Muscle layer of duodenum (tissue), 2 donors: ENCODE measurements around the gene APLN.
A peak's percentile ranks its signal among the peaks of the same experiment; 100 is the strongest.

Source experiments
- H3K27ac ChIP-seq: one replicate; pipeline ENCODE4 v1.7.0; 2013; ENCODE audit warnings: mild to moderate bottlenecking, low read length
- H3K27me3 ChIP-seq: one replicate; pipeline ENCODE4 v1.7.0; 2013; ENCODE audit warnings: low read depth, mild to moderate bottlenecking, control low read depth, low read length
- H3K36me3 ChIP-seq, 2 donors: one replicate each; pipeline ENCODE4 v1.7.0; 2013; ENCODE audit warnings: low read length in 2 of 2, control low read depth in 1 of 2, mild to moderate bottlenecking in 1 of 2; ENCODE audit not compliant: insufficient read depth in 2 of 2, control insufficient read depth in 1 of 2
- H3K4me1 ChIP-seq, 2 donors: one replicate each; pipeline ENCODE4 v1.7.0; 2013; ENCODE audit warnings: low read length in 2 of 2, mild to moderate bottlenecking in 2 of 2, control low read depth in 1 of 2, moderate library complexity in 1 of 2; ENCODE audit not compliant: insufficient read depth in 2 of 2, control insufficient read depth in 1 of 2
- H3K4me3 ChIP-seq, 2 donors: one replicate each; pipeline ENCODE4 v1.7.0; 2013; ENCODE audit warnings: low read length in 2 of 2, low read depth in 1 of 2, mild to moderate bottlenecking in 1 of 2
- H3K9me3 ChIP-seq, 2 donors: one replicate each; pipeline ENCODE4 v1.7.0; 2013; ENCODE audit warnings: low read length in 2 of 2, control low read depth in 1 of 2, mild to moderate bottlenecking in 1 of 2; ENCODE audit not compliant: control insufficient read depth in 1 of 2
- donor health status: healthy.

The APLN gene, protein sequence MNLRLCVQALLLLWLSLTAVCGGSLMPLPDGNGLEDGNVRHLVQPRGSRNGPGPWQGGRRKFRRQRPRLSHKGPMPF

DNA sequence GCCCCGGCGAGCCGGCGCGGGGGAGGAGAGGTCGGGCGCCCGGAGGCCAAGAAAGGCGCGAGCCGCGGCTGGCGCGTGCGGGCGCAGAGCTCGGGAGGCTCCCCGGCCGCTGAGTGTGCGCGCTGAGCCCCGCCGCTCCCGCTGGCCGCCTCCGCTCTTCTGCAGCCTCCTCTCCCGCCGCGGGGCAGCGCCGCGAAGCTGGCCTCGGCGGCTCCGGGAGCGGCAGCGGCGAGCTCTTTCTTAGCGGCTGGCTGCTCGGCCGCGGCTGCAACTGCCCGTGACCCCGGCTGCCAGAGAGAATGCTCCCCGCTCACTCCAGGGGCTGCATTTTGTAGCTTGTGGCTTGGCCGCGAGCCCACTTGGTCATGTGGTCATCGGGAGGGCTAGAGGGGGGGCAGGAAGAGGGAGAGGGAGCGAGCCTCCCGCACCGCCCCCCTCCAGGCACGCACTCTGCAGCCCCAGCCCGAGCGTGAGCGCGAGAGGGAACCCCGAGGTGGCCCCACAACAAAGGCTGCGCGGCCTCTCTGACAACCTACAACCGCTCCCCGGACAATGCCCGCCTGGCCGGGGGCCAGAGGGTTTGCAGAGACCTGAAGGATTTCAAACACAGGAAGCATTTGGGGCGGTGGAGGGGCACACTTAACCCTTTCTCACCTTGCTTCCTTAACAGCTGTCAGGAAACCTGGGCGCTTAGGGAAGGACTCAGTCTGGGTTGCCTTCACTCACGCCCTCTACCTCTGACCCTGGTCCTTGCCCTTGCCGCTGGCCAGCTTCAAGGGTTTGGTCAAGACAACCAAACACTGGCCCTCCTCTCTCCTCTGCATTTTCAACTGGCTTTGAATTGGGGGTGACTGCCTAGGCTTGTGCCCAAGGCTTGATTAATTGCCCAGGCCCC, at the start of gene APLN:
TSS of gene APLN (minus strand) at position 305 of the 895 bp plus-strand sequence. CDS start 326 bp downstream, outside the sequence.
- Histone ChIP-seq H3K4me3 (peak within 1 kb of the TSS; percentile 42 to 64), H3K36me3 (no peaks in the 10 kb centered on the region), H3K27ac (no peak within 1 kb of the TSS), H3K4me1 (no peaks in the 10 kb centered on the region), H3K9me3 (no peaks in the 10 kb centered on the region), H3K27me3 (no peaks in the 10 kb centered on the region)

DNA sequence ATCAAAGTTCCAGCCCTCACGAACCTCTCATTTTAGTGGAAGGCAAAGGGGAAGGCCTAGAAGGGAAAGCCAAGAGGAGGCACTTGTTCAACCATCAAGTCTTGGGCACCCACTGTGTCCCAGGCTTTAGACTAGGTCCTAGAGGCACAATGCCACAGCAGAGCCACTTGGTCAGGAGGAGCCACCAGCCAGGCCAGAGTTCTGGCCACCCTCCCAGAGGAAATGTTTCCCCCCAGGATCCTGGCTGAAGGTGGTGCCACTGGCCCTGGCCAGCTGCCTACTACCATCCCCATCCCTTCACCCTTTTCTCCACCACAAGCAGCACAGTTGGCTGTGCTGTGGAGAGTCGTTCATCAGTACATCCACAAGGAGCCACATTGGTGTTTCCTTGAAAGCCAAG, 49.7 kb upstream of the APLN start:
- Histone ChIP-seq H3K4me1 (no peaks in the 10 kb centered on the region), H3K9me3 (no peaks in the 10 kb centered on the region), H3K36me3 (no peaks in the 10 kb centered on the region), H3K27ac (no peak overlapping the region), H3K4me3 (no peak overlapping the region), H3K27me3 (no peaks in the 10 kb centered on the region)

DNA sequence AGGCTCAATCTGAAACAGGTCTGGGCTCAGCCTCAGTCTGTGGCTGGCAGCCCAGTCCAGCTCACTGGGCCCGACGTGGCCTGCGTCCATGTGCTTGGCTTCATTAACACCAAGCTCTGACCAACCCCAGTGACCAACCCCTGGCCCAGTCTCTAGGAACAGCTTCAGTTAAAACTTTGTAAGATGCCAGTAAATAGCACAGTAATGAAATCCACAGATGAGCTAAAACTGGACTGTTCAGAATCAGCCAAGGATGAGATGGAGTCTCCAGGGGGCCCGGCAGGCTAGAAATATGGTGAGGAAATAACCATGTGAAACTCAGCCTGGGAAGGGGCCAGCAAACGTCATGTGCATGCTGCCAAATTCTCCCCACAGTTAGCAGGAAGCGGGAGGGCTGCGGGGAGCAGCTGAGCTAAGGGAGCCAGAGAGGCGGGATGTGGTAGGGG, 46.9 kb upstream of the APLN start:
- Histone ChIP-seq H3K9me3 (no peaks in the 10 kb centered on the region), H3K4me3 (no peak overlapping the region), H3K4me1 (no peaks in the 10 kb centered on the region), H3K27me3 (no peaks in the 10 kb centered on the region), H3K36me3 (no peaks in the 10 kb centered on the region), H3K27ac (no peak overlapping the region)

DNA sequence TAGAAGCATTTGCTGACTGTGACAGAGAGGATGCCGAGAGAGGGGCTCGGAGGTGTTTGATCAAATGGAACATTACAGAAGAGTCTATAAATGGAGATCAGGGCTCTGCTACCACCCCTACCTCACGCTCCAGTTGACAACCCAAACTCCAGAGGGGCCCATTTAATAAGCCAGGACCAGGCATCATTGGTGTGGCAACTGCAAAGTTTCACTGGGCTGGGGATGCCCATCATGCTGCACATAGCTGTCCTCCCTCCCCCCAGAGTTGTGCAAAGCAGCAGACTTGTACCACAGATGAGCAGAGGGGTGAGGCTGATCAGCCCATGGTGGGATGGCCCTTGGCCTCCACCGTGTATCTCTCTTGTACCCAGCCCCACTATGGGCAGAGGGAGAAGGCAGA, 45.8 kb upstream of the APLN start:
- Histone ChIP-seq H3K27me3 (no peaks in the 10 kb centered on the region), H3K4me1 (no peaks in the 10 kb centered on the region), H3K4me3 (no peak overlapping the region), H3K36me3 (no peaks in the 10 kb centered on the region), H3K9me3 (no peaks in the 10 kb centered on the region), H3K27ac (no peak overlapping the region)

DNA sequence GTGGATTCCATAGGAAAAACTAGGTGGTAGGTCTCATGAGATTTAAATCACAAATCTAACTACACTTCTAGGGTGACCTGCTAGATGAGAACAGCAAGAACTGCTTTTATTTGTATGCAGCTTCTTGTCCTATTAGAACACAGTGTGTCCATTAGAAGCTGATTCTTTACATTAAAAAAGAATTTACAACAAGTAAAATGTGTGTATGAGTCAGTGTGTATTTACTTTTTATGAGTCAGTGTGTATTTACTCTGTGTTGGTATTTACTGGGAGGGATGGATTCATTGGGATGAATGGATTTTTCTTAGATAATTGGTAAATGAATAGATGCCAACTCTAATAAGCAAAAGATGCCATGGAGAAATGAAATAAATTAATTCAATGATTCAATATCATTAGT, 43.4 kb upstream of the APLN start:
- Histone ChIP-seq H3K4me1 (no peaks in the 10 kb centered on the region), H3K36me3 (no peaks in the 10 kb centered on the region), H3K27me3 (no peaks in the 10 kb centered on the region), H3K27ac (no peak overlapping the region), H3K9me3 (no peaks in the 10 kb centered on the region), H3K4me3 (no peak overlapping the region)

DNA sequence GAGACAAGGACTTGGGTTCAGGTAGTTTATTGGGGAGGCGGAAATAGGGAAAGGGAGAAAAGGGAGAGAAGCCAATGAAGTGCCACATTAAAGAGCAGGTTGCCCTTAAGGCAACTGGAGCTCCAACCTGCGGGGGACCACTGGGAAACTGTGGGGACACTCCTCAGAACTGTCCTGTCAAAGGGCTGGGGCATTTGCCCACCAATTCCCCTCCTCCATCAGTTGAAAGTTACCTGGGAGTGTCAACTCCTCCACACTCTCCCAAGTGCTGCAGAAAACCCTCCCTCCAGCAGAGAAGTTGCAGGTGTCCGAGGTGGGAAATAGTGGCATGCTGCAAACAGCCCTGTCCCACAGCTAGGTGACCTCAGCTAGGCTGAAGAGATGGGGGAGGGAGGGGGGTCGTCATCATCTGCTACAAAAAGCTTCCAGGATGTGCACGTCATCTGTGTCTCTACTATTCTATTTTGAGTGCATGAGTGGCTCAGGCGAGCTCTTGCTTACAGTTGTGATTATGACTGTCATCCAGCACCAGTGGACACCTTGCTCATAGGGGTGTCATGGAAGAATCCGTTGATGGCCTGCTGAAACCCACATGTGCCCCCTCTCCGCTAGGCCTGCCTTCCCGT, 42.6 kb upstream of the APLN start:
- H3K4me1 ChIP-seq: no peaks in the 10 kb centered on the region
- H3K4me3 ChIP-seq: no peak overlapping the region
- H3K36me3 ChIP-seq: no peaks in the 10 kb centered on the region
- H3K27me3 ChIP-seq: no peaks in the 10 kb centered on the region
- no peak overlapping the region for H3K27ac ChIP-seq
- no peaks in the 10 kb centered on the region for H3K9me3 ChIP-seq

DNA sequence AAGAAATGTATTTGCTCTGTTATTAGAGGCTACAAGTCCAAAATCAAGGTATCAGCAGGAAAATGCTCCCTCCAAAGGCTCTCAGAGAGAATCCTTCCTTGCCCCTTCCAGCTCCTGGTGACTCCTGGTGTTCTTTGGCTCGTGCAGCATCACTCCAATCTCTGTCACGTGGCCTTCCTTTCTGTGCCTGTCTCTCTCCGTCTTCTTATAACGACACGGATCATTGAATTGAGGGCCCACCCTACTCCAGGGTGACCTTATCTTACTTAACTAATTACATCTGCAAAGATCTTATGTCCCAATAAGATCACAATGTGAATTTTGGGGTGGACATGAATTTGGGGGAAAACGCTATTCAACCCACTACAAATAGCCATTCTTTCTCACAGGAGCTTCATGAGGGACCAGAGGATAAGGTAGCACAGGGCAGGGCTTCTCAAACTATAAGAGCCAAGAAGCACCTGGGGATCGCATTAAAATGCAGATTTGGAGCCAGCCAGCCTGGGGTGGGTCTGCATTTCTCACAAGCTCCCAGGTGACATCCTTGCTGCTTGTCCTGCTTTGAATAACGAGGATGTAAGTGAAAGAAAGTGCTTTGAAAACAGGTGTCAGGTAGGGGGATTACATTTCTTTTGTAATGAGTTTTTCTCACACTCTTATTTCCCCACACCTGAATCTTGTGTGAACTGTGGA, 41.9 kb upstream of the APLN start:
- Histone ChIP-seq H3K27me3 (no peaks in the 10 kb centered on the region), H3K4me1 (no peaks in the 10 kb centered on the region), H3K4me3 (no peak overlapping the region), H3K27ac (no peak overlapping the region), H3K36me3 (no peaks in the 10 kb centered on the region), H3K9me3 (no peaks in the 10 kb centered on the region)

DNA sequence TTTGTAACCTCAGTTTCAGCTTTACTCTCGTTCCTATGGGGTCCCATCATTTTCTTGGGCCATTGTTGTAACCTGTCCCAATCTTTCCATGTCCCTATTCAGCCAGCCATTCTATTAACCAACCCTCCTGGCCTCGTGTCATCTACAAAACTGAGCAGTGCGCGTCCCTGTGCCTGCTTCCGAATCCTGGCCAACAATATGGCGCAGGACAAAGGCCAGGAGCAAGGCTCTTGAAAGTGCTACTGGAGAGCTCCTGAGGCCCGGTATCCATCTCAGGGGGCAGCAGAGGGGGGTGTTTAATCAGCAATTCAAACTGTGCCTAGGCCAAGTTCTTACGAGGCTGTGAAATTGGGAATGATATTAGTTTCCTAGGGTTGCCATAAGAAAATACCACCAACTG, 41.2 kb upstream of the APLN start:
- Histone ChIP-seq H3K27me3 (no peaks in the 10 kb centered on the region), H3K27ac (no peak overlapping the region), H3K36me3 (no peaks in the 10 kb centered on the region), H3K4me3 (no peak overlapping the region), H3K4me1 (no peaks in the 10 kb centered on the region), H3K9me3 (no peaks in the 10 kb centered on the region)

DNA sequence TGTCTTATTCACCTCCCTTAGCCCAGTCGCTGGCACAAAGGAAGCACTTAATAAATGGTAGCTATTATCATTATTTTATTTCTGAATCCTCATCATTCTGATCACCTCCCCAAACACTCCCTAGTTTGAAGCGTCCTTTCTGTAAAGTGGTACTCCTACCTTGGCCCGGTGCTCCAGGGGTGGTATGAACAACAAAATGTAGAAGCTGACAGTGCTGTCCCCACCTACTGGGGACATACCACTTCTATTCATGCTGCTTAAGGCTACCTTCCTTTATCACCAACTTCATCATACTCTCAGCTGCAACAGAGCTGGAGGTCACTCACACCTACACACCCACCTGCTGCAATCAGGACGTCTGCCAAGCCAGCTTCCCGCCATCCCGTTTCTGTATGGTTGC, 40.8 kb upstream of the APLN start:
- no peaks in the 10 kb centered on the region for H3K9me3 ChIP-seq
- no peak overlapping the region for H3K27ac ChIP-seq
- no peaks in the 10 kb centered on the region for H3K4me1 ChIP-seq
- H3K27me3 ChIP-seq: no peaks in the 10 kb centered on the region
- no peaks in the 10 kb centered on the region for H3K36me3 ChIP-seq
- no peak overlapping the region for H3K4me3 ChIP-seq

DNA sequence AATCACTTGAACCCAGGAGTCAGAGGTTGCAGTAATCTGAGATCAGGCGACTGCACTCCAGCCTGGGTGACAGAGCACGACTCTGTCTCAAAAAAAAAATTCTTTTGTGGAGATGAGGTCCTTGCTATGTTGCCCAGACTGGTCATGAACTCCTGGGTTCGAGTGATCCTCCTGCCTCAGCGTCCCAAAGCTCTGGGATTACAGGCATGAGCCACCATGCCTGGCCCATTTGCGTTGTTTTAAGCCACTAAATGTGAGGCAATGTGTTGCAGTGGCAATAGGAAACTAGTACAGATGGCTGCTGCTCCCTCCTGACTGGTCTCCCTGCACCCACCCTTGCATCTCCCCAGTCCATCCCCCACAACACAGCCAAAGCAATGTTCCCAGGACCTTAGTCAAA, 40.0 kb upstream of the APLN start:
- H3K4me3 ChIP-seq: no peak overlapping the region
- no peaks in the 10 kb centered on the region for H3K4me1 ChIP-seq
- H3K27ac ChIP-seq: no peak overlapping the region
- H3K9me3 ChIP-seq: no peaks in the 10 kb centered on the region
- no peaks in the 10 kb centered on the region for H3K36me3 ChIP-seq
- no peaks in the 10 kb centered on the region for H3K27me3 ChIP-seq

DNA sequence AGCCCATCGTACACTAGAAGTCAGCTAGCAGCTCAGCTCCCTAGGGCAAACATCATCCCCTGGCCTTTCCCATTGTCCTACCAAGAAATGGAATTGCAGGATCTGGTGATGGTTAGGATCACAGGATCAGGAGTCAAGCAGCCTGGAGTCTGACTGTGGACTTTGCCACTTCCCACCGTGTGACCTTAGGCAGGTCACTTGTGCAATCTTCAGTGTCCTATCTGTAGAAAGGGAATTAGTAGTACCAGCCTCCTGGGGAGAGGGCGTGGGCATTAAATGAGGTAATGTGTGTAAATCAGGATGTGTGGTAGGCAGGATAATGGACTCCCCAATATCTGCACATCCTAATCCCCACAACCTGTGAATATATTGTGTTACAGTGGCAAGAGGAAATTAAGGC, 38.6 kb upstream of the APLN start:
- H3K27me3 ChIP-seq: no peaks in the 10 kb centered on the region
- H3K4me1 ChIP-seq: no peaks in the 10 kb centered on the region
- no peaks in the 10 kb centered on the region for H3K36me3 ChIP-seq
- H3K27ac ChIP-seq: no peak overlapping the region
- H3K9me3 ChIP-seq: no peaks in the 10 kb centered on the region
- H3K4me3 ChIP-seq: no peak overlapping the region
